ENCODE data around the gene DNAAF5. TPM values are rescaled to one million over a fixed set of nuclear protein-coding genes. Genes with fewer than 3 reads are reported as not detected.

DNAAF5 gene
- polyA plus RNA-seq, 1 of the 3 experiments (the other 2 are of a cell fraction): 58.5 TPM

DNA sequence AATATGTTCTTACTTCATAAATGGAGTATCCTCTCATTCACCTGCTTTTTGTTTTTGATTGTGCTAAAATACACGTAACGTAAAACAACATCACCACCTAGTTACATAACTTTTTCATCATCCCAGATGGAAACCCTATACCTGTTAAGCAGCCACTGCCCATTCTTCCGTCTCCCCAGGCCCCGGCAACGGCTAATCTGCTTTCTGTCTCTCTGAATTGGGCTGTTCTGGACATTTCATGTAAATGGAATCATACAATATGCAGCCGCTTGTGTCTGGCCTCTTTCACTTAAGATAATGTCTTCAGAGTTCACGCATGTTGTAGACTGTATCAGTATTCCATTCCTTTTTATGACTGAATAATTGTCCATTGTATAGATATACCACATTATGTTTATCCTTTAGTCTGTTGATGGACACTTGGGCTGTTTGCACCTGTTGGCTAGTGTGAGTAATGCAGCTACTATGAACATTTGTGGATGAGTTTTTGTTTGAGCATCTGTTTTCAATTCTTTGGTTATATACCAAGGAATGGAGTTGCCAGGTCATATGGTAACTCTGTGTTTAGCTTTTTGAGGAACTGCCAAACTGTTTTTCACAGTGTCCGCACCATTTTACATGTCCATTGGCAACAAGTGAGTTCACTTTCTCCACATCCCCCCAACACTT, 91.7 kb downstream of the DNAAF5 start (continued):
- TF ChIP-seq, protein P1, sequence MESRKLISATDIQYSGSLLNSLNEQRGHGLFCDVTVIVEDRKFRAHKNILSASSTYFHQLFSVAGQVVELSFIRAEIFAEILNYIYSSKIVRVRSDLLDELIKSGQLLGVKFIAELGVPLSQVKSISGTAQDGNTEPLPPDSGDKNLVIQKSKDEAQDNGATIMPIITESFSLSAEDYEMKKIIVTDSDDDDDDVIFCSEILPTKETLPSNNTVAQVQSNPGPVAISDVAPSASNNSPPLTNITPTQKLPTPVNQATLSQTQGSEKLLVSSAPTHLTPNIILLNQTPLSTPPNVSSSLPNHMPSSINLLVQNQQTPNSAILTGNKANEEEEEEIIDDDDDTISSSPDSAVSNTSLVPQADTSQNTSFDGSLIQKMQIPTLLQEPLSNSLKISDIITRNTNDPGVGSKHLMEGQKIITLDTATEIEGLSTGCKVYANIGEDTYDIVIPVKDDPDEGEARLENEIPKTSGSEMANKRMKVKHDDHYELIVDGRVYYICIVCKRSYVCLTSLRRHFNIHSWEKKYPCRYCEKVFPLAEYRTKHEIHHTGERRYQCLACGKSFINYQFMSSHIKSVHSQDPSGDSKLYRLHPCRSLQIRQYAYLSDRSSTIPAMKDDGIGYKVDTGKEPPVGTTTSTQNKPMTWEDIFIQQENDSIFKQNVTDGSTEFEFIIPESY (IDR thresholded peaks at IDR 0.05; ENCODE audit: borderline replicate concordance, low read depth): no peak
- no peak for TF ChIP-seq RXRA (IDR thresholded peaks at IDR 0.05; ENCODE audit: borderline replicate concordance, low read depth)
- peak; percentile 68; the same call in 1 of the 2 replicates for TF ChIP-seq FOSL2 (IDR thresholded peaks at IDR 0.05; ENCODE audit: borderline replicate concordance, low read depth)
- TF ChIP-seq MEF2A (IDR thresholded peaks at IDR 0.05; ENCODE audit: borderline replicate concordance, low read depth): no peak
- TF ChIP-seq, protein P2, sequence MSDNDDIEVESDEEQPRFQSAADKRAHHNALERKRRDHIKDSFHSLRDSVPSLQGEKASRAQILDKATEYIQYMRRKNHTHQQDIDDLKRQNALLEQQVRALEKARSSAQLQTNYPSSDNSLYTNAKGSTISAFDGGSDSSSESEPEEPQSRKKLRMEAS (IDR thresholded peaks at IDR 0.05; ENCODE audit: low read depth): no peak
- TF ChIP-seq SMC3 (IDR thresholded peaks at IDR 0.05; ENCODE audit: low read depth, low read length): no peak
- TF ChIP-seq EP300 (IDR thresholded peaks at IDR 0.05; ENCODE audit: borderline replicate concordance in 1 of 2, low read depth in 1 of 2, low read length in 1 of 2): peak in 1 of 2 experiments; percentile 39; a peak in 1 of 4 replicates
- peak; percentile 55; the same call in 1 of the 2 replicates for TF ChIP-seq NFIC (IDR thresholded peaks at IDR 0.05; ENCODE audit: borderline replicate concordance)
- no peak for TF ChIP-seq ELF1 (IDR thresholded peaks at IDR 0.05)

DNA sequence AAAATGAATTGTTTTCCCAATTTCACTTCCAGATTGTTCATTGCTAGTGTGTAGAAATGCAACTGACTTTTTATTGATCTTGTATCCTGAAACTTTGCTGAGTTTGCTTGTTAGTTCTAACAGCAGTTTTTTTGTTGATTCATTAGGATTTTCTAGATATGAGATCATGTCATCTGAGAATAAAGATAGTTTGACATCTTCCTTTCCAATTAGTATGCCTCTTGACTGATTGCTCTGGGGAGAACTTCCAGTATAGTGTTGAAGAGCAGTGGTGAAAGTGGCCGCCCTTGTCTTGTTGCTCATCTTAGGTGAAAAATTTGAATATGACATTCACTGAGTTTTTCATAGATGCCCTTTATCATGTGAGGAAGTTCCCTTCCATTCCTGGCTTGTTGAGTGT, 93.8 kb downstream of the DNAAF5 start:
- POLR2A ChIA-PET: no interaction called here
- DNase-seq: no peak
- CTCF ChIA-PET: interaction anchor here (1.0 kb wide), 2 partner anchors 17 to 30 kb away, joined by 3 read pairs; no protein-coding TSS in a partner anchor
- 100% methylated on average over 1 of the region's 1 CpG for WGBS (ENCODE audit: low lambda C conversion rate)
- Histone ChIP-seq H3K27ac (ENCODE audit: low read depth in 2 of 2, low read length in 1 of 2) (no peak overlapping the region), H3K9me2 (no peaks in the 10 kb centered on the region), H4K20me1 (ENCODE audit: insufficient read depth) (peaks cover 73% of the 10 kb centered on the region), H3K4me2 (no peak overlapping the region), H3K36me3 (replicated peaks in 1 of 2; ENCODE audit: control insufficient read depth in 1 of 2, insufficient read depth in 2 of 2, low read length in 1 of 2) (peaks cover 2 to 13% of the 10 kb centered on the region in 2 experiments), H3F3A (replicated peaks; ENCODE audit: insufficient read depth) (peaks cover 15% of the 10 kb centered on the region), H3K9ac (no peak overlapping the region), H3K4me1 (ENCODE audit: control insufficient read depth in 1 of 2, insufficient read depth in 2 of 2, low read depth in 1 of 2, low read length in 1 of 2) (peaks cover 28 to 42% of the 10 kb centered on the region in 2 experiments; a peak in 3 of 4 replicates), H3K79me2 (ENCODE audit: insufficient read depth) (peaks cover 87% of the 10 kb centered on the region), H3K4me3 (ENCODE audit: low read depth in 2 of 2, low read length in 1 of 2) (no peak overlapping the region), H3K9me3 (no peaks in the 10 kb centered on the region), H2AFZ (ENCODE audit: low read depth) (no peak overlapping the region), H3K27me3 (ENCODE audit: insufficient read depth) (no peaks in the 10 kb centered on the region)
- TF ChIP-seq EP300 (IDR thresholded peaks at IDR 0.05; ENCODE audit: borderline replicate concordance in 1 of 2, low read depth in 1 of 2, low read length in 1 of 2) (no peak), USF2 (IDR thresholded peaks at IDR 0.05; ENCODE audit: borderline replicate concordance, low read depth, low read length) (no peak), RXRA (IDR thresholded peaks at IDR 0.05; ENCODE audit: borderline replicate concordance, low read depth) (no peak), ELF1 (IDR thresholded peaks at IDR 0.05) (no peak), IRF3 (IDR thresholded peaks at IDR 0.05; ENCODE audit: low read depth, low read length) (no peak), TEAD4 (IDR thresholded peaks at IDR 0.05; ENCODE audit: borderline replicate concordance, insufficient read depth) (no peak), MEF2A (IDR thresholded peaks at IDR 0.05; ENCODE audit: borderline replicate concordance, low read depth) (no peak), TAF1 (IDR thresholded peaks at IDR 0.05; ENCODE audit: borderline replicate concordance, low read depth, low read length) (no peak), NRF1 (IDR thresholded peaks at IDR 0.05; ENCODE audit: low read depth, low read length) (no peak), FOSL2 (IDR thresholded peaks at IDR 0.05; ENCODE audit: borderline replicate concordance, low read depth) (no peak), RAD21 (IDR thresholded peaks at IDR 0.05; ENCODE audit: low read length) (no peak), TCF12 (IDR thresholded peaks at IDR 0.05) (no peak), GATA2 (CRISPR knock-in tag; IDR thresholded peaks at IDR 0.05) (no peak), RCOR1 (IDR thresholded peaks at IDR 0.05; ENCODE audit: low read length) (no peak), SMC3 (IDR thresholded peaks at IDR 0.05; ENCODE audit: low read depth, low read length) (no peak), EZH2phosphoT487 (IDR thresholded peaks at IDR 0.05; ENCODE audit: borderline replicate concordance, low read depth) (no peak)
- TF ChIP-seq, protein P3, sequence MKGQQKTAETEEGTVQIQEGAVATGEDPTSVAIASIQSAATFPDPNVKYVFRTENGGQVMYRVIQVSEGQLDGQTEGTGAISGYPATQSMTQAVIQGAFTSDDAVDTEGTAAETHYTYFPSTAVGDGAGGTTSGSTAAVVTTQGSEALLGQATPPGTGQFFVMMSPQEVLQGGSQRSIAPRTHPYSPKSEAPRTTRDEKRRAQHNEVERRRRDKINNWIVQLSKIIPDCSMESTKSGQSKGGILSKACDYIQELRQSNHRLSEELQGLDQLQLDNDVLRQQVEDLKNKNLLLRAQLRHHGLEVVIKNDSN (IDR thresholded peaks at IDR 0.05; ENCODE audit: borderline replicate concordance, low read depth): no peak
- TF ChIP-seq, protein P4, sequence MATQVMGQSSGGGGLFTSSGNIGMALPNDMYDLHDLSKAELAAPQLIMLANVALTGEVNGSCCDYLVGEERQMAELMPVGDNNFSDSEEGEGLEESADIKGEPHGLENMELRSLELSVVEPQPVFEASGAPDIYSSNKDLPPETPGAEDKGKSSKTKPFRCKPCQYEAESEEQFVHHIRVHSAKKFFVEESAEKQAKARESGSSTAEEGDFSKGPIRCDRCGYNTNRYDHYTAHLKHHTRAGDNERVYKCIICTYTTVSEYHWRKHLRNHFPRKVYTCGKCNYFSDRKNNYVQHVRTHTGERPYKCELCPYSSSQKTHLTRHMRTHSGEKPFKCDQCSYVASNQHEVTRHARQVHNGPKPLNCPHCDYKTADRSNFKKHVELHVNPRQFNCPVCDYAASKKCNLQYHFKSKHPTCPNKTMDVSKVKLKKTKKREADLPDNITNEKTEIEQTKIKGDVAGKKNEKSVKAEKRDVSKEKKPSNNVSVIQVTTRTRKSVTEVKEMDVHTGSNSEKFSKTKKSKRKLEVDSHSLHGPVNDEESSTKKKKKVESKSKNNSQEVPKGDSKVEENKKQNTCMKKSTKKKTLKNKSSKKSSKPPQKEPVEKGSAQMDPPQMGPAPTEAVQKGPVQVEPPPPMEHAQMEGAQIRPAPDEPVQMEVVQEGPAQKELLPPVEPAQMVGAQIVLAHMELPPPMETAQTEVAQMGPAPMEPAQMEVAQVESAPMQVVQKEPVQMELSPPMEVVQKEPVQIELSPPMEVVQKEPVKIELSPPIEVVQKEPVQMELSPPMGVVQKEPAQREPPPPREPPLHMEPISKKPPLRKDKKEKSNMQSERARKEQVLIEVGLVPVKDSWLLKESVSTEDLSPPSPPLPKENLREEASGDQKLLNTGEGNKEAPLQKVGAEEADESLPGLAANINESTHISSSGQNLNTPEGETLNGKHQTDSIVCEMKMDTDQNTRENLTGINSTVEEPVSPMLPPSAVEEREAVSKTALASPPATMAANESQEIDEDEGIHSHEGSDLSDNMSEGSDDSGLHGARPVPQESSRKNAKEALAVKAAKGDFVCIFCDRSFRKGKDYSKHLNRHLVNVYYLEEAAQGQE (IDR thresholded peaks at IDR 0.05; ENCODE audit: low read depth, low read length): no peak
